Measurements from ENCODE around the gene LRRN2. TPM values are rescaled to one million over a fixed set of nuclear protein-coding genes. Genes with fewer than 3 reads are reported as not detected.

Gene LRRN2
- total RNA-seq, 1 experiment from 2014 or later, result 2.0 TPM

DNA sequence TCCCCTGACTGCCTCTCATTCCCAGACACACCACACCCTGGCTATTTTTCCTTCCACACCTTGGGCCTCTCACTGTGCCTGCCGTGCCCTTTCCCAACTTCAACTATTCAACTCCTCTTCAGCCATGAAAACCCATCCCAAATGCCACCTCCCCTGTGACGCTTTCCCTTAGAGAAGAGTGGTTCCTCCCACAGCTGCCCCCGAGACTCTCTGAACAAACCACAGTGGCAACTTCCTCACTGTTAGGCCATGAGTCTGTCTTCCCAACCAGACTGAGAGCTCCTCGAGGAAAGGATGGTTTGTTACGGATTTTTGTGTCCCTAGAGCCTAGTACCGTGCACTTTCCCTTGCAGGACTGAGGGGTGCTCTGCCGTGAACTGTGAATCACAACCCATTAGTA is 59.2 kb downstream of the LRRN2 start:
- intact Hi-C loops (cut with micrococcal nuclease; ENCODE audit: unreplicated experiment), result no loop called here
- Histone ChIP-seq H3K4me3 (ENCODE audit: low read depth in 2 of 2, low read length in 2 of 2) (no peak overlapping the region), H3K27ac (ENCODE audit: low read length) (no peak overlapping the region), H3K9me3 (ENCODE audit: control insufficient read depth, insufficient read depth, low read depth, low read length) (no peaks in the 10 kb centered on the region), H3K4me1 (ENCODE audit: control insufficient read depth, insufficient read depth, low read length) (peaks cover 16% of the 10 kb centered on the region), H3K27me3 (ENCODE audit: control insufficient read depth, insufficient read depth, low read length) (no peaks in the 10 kb centered on the region), H3K36me3 (ENCODE audit: control insufficient read depth, insufficient read depth, low read length) (no peaks in the 10 kb centered on the region)
- TF ChIP-seq, protein P1, sequence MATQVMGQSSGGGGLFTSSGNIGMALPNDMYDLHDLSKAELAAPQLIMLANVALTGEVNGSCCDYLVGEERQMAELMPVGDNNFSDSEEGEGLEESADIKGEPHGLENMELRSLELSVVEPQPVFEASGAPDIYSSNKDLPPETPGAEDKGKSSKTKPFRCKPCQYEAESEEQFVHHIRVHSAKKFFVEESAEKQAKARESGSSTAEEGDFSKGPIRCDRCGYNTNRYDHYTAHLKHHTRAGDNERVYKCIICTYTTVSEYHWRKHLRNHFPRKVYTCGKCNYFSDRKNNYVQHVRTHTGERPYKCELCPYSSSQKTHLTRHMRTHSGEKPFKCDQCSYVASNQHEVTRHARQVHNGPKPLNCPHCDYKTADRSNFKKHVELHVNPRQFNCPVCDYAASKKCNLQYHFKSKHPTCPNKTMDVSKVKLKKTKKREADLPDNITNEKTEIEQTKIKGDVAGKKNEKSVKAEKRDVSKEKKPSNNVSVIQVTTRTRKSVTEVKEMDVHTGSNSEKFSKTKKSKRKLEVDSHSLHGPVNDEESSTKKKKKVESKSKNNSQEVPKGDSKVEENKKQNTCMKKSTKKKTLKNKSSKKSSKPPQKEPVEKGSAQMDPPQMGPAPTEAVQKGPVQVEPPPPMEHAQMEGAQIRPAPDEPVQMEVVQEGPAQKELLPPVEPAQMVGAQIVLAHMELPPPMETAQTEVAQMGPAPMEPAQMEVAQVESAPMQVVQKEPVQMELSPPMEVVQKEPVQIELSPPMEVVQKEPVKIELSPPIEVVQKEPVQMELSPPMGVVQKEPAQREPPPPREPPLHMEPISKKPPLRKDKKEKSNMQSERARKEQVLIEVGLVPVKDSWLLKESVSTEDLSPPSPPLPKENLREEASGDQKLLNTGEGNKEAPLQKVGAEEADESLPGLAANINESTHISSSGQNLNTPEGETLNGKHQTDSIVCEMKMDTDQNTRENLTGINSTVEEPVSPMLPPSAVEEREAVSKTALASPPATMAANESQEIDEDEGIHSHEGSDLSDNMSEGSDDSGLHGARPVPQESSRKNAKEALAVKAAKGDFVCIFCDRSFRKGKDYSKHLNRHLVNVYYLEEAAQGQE (IDR thresholded peaks at IDR 0.05; ENCODE audit: insufficient read depth in 1 of 2, low read depth in 2 of 2, low read length in 1 of 2), result no peak
- TF ChIP-seq SIN3A (IDR thresholded peaks at IDR 0.05; ENCODE audit: borderline replicate concordance, insufficient read depth, low read depth, low read length) (no peak), TCF7L2 (IDR thresholded peaks at IDR 0.05; ENCODE audit: low read depth, low read length) (no peak), POLR2AphosphoS5 (IDR thresholded peaks at IDR 0.05; ENCODE audit: low read depth, low read length) (no peak)
- TF ChIP-seq, protein P2, sequence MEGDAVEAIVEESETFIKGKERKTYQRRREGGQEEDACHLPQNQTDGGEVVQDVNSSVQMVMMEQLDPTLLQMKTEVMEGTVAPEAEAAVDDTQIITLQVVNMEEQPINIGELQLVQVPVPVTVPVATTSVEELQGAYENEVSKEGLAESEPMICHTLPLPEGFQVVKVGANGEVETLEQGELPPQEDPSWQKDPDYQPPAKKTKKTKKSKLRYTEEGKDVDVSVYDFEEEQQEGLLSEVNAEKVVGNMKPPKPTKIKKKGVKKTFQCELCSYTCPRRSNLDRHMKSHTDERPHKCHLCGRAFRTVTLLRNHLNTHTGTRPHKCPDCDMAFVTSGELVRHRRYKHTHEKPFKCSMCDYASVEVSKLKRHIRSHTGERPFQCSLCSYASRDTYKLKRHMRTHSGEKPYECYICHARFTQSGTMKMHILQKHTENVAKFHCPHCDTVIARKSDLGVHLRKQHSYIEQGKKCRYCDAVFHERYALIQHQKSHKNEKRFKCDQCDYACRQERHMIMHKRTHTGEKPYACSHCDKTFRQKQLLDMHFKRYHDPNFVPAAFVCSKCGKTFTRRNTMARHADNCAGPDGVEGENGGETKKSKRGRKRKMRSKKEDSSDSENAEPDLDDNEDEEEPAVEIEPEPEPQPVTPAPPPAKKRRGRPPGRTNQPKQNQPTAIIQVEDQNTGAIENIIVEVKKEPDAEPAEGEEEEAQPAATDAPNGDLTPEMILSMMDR (IDR thresholded peaks at IDR 0.05), result no peak
- ATAC-seq, result no peak
- ChIA-PET POLR2A (no interaction called here), CTCF (no interaction called here)
- no TSS peak for BruUV-seq (replicated peaks)
- in situ Hi-C loops (cut with HindIII; ENCODE audit: low pct_unique_long_range_greater_than_20kb, low sequenced_read_pairs), result no loop called here
- no peak for DNase-seq (ENCODE audit: low read depth, low spot score)

DNA sequence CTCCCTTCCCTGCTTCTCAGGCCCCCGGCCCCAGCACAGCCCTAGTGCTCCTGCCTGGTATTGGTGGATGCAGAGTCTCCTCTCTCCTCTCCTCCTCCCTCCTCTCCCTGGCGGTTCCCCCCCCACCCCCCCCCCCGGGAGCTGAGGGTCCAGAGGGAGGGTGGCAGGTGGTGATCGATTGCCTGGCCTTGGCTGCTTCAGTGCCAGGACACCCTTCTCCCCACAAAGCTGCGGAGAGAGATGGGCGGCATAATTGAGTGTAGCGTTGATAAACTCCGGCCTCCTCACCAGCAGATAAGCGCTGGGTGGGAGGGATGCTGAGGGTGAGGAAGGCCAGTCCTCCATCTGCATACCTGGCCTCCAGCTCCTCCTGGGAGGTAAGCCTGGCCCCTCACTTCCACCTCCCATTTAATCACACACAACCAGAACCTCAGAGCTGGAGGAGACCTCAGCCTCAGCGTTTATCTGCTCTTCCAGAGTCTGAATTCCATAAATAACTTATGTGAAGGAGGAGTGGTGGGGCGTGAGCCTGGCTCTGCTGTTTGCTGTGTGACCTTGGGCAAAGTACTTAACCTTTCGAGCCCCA is 60.8 kb downstream of the LRRN2 start:
- Histone ChIP-seq H3K36me3 (ENCODE audit: control insufficient read depth, insufficient read depth, low read length) (no peaks in the 10 kb centered on the region), H3K4me1 (ENCODE audit: control insufficient read depth, insufficient read depth, low read length) (peaks cover 16% of the 10 kb centered on the region), H3K4me3 (ENCODE audit: low read depth in 2 of 2, low read length in 2 of 2) (no peak overlapping the region), H3K9me3 (ENCODE audit: control insufficient read depth, insufficient read depth, low read depth, low read length) (no peaks in the 10 kb centered on the region), H3K27ac (ENCODE audit: low read length) (no peak overlapping the region), H3K27me3 (ENCODE audit: control insufficient read depth, insufficient read depth, low read length) (no peaks in the 10 kb centered on the region)
- BruUV-seq (replicated peaks), result no TSS peak
- in situ Hi-C loops (cut with HindIII; ENCODE audit: low pct_unique_long_range_greater_than_20kb, low sequenced_read_pairs), result no loop called here
- ChIA-PET CTCF (no interaction called here), POLR2A (no interaction called here)
- TF ChIP-seq, protein P2 (IDR thresholded peaks at IDR 0.05), result no peak
- TF ChIP-seq SIN3A (IDR thresholded peaks at IDR 0.05; ENCODE audit: borderline replicate concordance, insufficient read depth, low read depth, low read length) (no peak), POLR2AphosphoS5 (IDR thresholded peaks at IDR 0.05; ENCODE audit: low read depth, low read length) (no peak), TCF7L2 (IDR thresholded peaks at IDR 0.05; ENCODE audit: low read depth, low read length) (no peak)
- TF ChIP-seq, protein P1 (IDR thresholded peaks at IDR 0.05; ENCODE audit: insufficient read depth in 1 of 2, low read depth in 2 of 2, low read length in 1 of 2), result no peak
- DNase-seq (ENCODE audit: low read depth, low spot score) (no peak), ATAC-seq (no peak)
- intact Hi-C loops (cut with micrococcal nuclease; ENCODE audit: unreplicated experiment), result no loop called here
